HUES6 (cell line): Measurements from ENCODE around the gene ACBD5.
"Not testable (repeated sequence)": the region's sequence is repeated elsewhere in the genome, so short reads cannot be mapped to it uniquely, and the experiment has no call there.

ENCODE experiments used
- H3K27ac ChIP-seq: 2 replicates; pipeline ENCODE4 v1.7.0; 2013; ENCODE audit warnings: low read depth, mild to moderate bottlenecking, low read length, inconsistent platforms
- H3K27me3 ChIP-seq: 2 replicates; pipeline ENCODE4 v1.6.1; 2013; ENCODE audit warnings: low read length; ENCODE audit not compliant: control insufficient read depth, insufficient read depth
- H3K36me3 ChIP-seq: 2 replicates; pipeline ENCODE4 v1.6.1; 2013; ENCODE audit warnings: low read length; ENCODE audit not compliant: control insufficient read depth, insufficient read depth
- H3K4me1 ChIP-seq: 2 replicates; pipeline ENCODE4 v1.6.1; 2013; ENCODE audit warnings: low read length; ENCODE audit not compliant: control insufficient read depth, insufficient read depth
- H3K4me3 ChIP-seq: 2 replicates; pipeline ENCODE4 v1.5.1; 2013; ENCODE audit warnings: low read depth, low read length
- H3K9ac ChIP-seq: one replicate; pipeline ENCODE4 v1.6.1; 2013; ENCODE audit warnings: mild to moderate bottlenecking, low read length
- H3K9me3 ChIP-seq: 2 replicates; pipeline ENCODE4 v1.6.1; 2013; ENCODE audit warnings: low read depth, low read length; ENCODE audit not compliant: control insufficient read depth, insufficient read depth

The ACBD5 gene

DNA sequence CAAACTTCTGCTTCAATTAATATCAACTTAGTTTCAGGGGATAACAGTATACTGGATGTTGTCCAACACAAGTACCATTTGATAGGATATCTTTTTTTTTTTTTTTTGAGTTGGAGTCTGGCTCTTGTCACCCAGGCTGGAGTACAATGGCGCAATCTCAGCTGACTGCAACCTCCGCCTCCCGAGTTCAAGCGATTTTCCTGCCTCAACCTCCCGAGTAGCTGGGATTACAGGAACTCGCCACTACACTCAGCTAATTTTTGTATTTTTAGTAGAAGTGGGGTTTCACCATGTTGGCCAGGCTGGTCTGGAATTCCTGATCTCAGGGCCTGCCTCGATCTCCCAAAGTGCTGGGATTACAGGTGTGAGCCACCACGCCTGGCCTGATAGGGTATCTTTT is 3.1 kb downstream of the ACBD5 start:
- H3K9me3 ChIP-seq, H3K36me3 ChIP-seq, H3K27me3 ChIP-seq, H3K4me3 ChIP-seq, H3K9ac ChIP-seq, H3K4me1 ChIP-seq, H3K27ac ChIP-seq: not testable (repeated sequence)

DNA sequence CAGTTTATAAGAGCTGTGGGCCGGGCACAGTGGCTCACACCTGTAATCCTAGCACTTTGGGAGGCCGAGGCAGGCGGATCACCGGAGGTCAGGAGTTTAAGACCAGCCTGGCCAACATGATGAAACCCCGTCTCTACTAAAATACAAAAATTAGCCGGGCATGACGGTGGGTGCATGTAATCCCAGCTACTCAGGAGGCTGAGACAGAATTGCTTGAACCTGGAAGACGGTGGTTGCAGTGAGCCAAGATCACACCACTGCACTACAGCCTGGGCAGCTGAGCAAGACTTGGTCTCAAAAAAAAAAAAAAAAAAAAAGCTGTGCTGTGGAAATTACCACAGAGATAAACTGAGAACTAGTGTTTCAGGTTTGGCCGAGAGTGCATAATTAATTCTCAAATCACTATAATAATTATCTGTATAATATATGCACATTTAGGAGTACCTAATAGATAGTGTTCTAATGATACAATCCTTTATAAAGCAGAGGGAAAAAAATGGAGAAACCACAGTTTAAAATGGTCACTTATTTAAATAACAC is 3.9 kb downstream of the ACBD5 start:
- H3K27me3 ChIP-seq, H3K27ac ChIP-seq, H3K9me3 ChIP-seq, H3K4me3 ChIP-seq, H3K9ac ChIP-seq, H3K4me1 ChIP-seq, H3K36me3 ChIP-seq: not testable (repeated sequence)

DNA sequence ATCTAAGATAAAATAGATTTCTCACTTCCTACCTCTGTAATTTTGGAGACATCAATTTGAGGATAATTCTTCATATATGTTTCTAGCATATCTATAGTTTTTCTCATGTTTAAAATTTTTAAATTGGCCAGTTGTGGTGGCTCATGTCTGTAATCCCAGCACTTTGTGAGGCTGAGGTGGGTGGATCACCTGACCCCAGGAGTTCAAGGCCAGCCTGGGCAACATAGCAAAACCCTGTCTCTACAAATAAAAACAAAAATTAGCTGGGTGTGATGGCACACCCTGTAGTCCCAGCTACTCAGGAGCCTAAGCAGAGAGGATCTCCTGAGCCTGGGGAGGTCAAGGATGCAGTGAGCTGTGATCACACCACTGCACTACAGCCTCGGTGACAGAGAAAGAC is 4.9 kb downstream of the ACBD5 start:
- H3K36me3 ChIP-seq = peaks cover 6% of the 10 kb centered on the region; the same call in 1 of the 2 replicates
- H3K9ac ChIP-seq = no peak overlapping the region
- no peaks in the 10 kb centered on the region for H3K4me1 ChIP-seq
- H3K9me3 ChIP-seq = no peaks in the 10 kb centered on the region
- no peaks in the 10 kb centered on the region for H3K27me3 ChIP-seq
- H3K4me3 ChIP-seq = no peak overlapping the region
- H3K27ac ChIP-seq = no peak overlapping the region

DNA sequence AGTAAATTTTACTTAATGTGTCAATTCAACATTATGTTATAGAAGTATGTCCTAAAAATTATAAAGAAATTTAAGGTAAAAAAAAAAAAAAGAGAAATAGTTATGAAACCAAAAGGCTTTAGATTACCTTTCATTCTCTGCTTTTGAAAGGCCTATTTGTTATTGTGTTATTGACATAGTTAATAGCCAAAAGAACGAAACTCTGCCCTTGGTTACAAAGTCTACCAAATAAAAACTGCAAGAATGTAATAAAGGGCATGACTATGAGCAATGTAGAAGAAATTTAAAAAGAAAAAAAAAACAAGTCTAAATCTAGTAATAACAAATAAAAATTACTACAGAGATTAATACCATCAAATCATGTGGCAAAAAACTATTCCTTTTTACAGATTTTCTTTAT is 10.6 kb downstream of the ACBD5 start:
- no peaks in the 10 kb centered on the region for H3K9me3 ChIP-seq
- H3K36me3 ChIP-seq = peaks cover 7% of the 10 kb centered on the region
- H3K27ac ChIP-seq = no peak overlapping the region
- no peak overlapping the region for H3K4me3 ChIP-seq
- no peaks in the 10 kb centered on the region for H3K4me1 ChIP-seq
- H3K9ac ChIP-seq = no peak overlapping the region
- no peaks in the 10 kb centered on the region for H3K27me3 ChIP-seq

DNA sequence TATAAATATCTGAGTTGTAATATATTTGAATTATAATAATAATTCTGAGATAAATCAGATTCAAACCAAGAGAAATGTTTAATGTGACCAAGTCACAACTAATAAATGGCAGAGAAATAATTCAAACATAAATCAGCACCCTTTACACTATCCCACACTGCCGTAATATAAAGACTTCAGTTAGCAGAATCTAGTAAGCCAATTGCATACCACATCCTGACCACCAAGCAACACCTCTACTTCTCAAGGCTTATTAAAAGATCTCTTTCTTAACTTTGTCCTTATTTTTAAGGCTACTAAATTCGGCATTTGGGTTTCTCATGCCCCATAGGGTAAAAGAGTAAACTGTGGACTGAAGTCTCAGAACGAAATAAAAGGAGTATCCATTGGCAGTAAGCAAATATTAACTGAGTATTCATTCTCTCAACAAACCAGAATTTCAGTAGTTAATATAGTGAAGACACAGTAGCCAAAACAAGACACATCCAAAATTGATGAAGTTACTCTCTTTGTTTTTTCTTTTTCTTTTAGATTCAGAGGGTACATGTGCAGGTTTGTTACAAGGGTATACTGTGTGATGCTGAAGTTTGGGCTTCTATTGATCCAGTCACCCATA is 14.8 kb downstream of the ACBD5 start:
- no peaks in the 10 kb centered on the region for H3K9me3 ChIP-seq
- H3K27ac ChIP-seq = no peak overlapping the region
- no peaks in the 10 kb centered on the region for H3K27me3 ChIP-seq
- no peak overlapping the region for H3K9ac ChIP-seq
- H3K4me3 ChIP-seq = no peak overlapping the region
- H3K36me3 ChIP-seq = peaks cover 16% of the 10 kb centered on the region
- no peaks in the 10 kb centered on the region for H3K4me1 ChIP-seq

DNA sequence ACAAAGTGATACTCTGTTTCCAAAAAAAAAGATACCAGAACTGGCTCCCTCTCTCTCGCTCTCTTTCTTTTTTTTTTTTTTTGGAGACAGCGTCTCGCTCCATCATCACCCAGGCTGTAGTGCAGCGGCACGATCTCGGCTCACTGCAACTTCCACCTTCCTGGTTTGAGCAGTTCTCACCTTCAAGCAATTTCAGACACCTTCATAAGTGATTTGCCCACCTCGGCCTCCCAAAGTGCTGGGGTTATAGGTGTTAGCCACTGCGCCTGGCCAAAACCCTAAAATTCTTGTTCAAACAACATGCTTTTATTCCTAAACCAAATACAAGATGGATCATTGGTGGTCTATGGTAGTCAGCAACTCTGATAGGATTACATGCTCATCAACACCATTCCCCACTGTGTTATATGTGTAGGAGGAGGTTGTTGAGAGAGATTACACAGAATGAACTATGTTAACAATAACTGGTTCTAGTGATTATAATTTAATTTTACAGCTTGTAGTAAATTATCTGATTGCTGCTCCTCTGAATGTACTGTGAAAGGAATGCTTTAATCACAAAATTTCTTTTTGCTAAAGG is 15.5 kb downstream of the ACBD5 start:
- no peaks in the 10 kb centered on the region for H3K9me3 ChIP-seq
- no peaks in the 10 kb centered on the region for H3K4me1 ChIP-seq
- no peak overlapping the region for H3K27ac ChIP-seq
- no peaks in the 10 kb centered on the region for H3K27me3 ChIP-seq
- peaks cover 16% of the 10 kb centered on the region for H3K36me3 ChIP-seq
- H3K4me3 ChIP-seq = no peak overlapping the region
- no peak overlapping the region for H3K9ac ChIP-seq

DNA sequence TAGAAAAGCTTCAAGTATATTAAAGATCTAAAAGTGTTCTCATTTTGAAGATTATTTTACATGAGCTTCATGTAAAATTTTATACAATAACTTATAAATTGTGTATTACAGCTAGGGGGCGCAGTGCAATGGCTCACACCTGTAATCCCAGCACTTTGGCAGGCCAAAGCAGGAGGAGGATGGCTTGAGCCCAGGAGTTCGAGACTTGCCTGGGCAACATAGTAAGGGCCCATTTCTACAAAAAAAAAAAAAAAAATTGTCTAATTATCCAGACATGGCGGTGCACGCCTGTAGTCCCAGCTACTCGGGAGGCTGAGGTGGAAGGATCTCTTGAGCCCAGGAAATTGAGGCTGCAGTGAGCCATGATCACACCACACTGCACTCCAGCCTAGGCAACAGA is 16.6 kb downstream of the ACBD5 start:
- Histone ChIP-seq H3K9ac (no peak overlapping the region), H3K27me3 (no peaks in the 10 kb centered on the region), H3K27ac (no peak overlapping the region), H3K36me3 (peaks cover 24% of the 10 kb centered on the region), H3K9me3 (no peaks in the 10 kb centered on the region), H3K4me3 (no peak overlapping the region), H3K4me1 (no peaks in the 10 kb centered on the region)

DNA sequence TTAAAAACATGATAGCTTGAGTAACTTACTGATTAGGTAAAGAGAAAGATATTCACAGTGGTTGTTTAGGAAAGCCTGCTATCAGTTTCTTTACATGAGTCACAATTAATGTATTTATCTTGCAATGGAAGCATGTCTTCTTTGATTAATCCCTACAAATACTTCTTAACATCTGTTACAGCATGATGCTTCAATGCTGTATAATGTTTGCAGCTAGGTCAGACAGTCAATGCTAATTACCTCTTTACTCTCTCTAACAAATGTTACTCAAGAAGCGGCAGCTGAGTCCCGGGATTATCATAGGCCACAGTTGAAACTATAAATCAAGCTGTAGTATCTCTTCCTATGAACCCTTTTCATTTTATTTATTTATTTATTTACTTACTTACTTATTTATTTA is 33.2 kb downstream of the ACBD5 start:
- no peak overlapping the region for H3K27ac ChIP-seq
- H3K9me3 ChIP-seq = no peaks in the 10 kb centered on the region
- no peaks in the 10 kb centered on the region for H3K4me1 ChIP-seq
- no peaks in the 10 kb centered on the region for H3K27me3 ChIP-seq
- H3K9ac ChIP-seq = no peak overlapping the region
- no peak overlapping the region for H3K4me3 ChIP-seq
- H3K36me3 ChIP-seq = peaks cover 61% of the 10 kb centered on the region

DNA sequence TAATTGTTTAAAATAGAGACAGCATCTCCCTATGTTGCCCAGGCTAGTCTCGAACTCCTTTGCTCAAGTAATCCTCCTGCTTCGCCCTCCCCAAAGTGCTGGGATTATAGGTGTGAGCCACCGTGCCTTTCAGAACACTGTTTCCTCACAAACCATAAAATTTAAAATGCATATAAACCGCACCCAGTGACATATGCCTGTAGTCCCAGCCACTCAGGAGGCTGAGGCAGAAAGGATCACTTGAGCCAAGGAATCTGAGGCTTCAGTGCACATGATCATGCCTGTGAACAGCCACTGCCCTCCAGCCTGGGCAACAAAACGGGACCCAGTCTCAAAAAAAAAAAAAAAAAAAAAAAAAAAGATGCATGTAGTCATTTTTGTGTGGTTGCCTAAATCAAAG is 36.8 kb downstream of the ACBD5 start:
- peaks cover 39% of the 10 kb centered on the region for H3K36me3 ChIP-seq
- H3K4me1 ChIP-seq = no peaks in the 10 kb centered on the region
- no peak overlapping the region for H3K9ac ChIP-seq
- no peak overlapping the region for H3K27ac ChIP-seq
- H3K9me3 ChIP-seq = no peaks in the 10 kb centered on the region
- H3K4me3 ChIP-seq = no peak overlapping the region
- H3K27me3 ChIP-seq = no peaks in the 10 kb centered on the region

DNA sequence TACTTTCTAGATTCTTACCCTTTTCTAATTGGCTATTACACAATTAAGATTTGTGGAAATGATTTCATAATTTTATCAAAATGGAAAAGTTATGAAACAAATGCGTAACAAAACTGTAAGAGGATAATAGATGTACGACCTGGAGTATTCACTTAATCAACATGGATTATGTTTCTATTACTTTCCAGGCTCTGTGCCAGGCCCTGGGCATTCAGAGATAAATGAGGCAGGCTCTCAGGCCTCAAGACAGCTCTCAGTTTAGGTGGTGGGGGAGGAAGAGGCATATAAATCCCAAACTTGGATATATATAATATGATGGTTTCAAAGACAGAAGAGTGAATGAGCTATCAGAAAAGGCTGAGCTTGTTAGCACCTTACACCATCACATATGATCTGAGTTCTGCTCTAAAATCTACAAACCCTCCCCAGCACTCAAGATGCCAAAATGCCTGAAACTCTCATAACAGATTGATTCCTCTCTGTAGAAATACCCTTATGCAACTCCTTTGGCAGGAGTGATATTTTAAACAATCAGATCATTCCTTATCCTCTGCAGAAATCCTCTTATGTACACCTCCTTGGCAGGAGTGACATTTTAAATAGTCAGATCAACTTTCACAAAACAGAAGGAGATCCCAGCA is 42.5 kb downstream of the ACBD5 start:
- Histone ChIP-seq H3K9ac (no peak overlapping the region), H3K36me3 (peaks cover under 1% of the 10 kb centered on the region; the same call in 1 of the 2 replicates), H3K27ac (no peak overlapping the region), H3K4me1 (no peaks in the 10 kb centered on the region), H3K9me3 (no peaks in the 10 kb centered on the region), H3K27me3 (no peaks in the 10 kb centered on the region), H3K4me3 (no peak overlapping the region)

DNA sequence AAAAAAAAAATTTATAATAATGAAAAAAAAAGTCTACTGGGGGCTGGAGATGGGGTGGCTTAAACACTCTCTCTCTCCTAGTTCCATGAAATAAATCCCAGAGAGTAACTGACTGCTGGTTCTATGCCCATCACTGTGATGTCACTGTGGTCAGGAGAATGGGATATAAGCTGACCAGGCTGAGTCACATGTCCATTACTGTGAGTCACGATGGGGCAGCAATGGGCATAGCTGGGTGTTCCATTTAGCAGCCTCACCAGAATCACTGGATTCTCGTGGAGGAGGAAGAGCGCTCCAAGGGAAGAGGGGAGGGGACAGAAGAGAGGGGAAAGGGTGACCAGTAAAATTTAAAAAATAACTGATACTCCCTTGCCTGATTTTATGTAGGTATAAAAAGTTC is 48.3 kb downstream of the ACBD5 start:
- Histone ChIP-seq H3K27me3 (no peaks in the 10 kb centered on the region), H3K36me3 (peaks cover 5% of the 10 kb centered on the region), H3K4me3 (no peak overlapping the region), H3K9me3 (no peaks in the 10 kb centered on the region), H3K9ac (no peak overlapping the region), H3K4me1 (no peaks in the 10 kb centered on the region), H3K27ac (no peak overlapping the region)
